HG02973 (cell line): ENCODE data around the gene FILIP1L.

ENCODE experiments used
- ATAC-seq: cut with Tn5 transposase; IDR thresholded peaks from one replicate; pipeline ENCODE4 v1.9.1; 2021; ENCODE audit warnings: moderate library complexity; ENCODE audit not compliant: unreplicated experiment

The FILIP1L gene

GRCh38 chr3:99929745-99930139, 184.6 kb downstream of the FILIP1L start:
- no peak for ATAC-seq

GRCh38 chr3:99928771-99929744, 185.2 kb downstream of the FILIP1L start:
- no peak for ATAC-seq

DNA sequence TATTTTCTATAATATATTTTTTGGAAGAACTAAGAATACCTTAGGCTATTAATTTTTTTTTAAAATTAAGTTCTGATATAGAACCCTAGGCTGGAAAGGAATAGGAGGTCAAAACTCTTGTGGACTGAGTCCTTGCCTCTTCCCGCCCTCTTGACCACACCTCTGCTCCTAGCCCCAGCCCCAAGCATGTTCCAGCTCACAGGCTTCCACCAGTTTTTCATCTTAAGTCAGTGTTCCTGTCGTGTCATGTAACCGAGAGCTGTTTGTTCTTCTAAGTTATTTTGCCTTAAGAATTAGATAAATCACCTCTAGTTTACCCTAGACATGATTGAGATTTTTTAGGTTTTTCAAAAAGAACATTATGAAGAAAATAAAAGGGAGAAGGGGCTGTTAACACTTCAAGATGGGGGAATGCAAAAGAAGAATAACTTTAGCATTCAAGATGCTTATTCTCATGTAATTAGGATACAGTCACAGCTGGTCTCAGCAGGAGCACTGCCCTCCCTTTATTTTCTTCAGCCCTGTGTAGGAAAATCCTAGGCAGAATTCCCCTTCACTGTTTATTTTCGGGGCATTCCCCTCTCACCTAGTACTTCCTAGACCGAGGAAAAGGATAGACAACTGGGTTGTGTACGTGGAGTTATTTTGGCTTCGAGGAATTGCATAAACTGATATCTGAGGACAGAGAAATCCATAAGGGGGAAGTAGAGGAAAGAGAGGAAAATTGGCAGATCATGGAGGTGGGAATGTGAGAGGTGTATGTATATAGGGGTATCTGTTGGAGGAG, 186.4 kb downstream of the FILIP1L start:
- ATAC-seq: no peak

DNA sequence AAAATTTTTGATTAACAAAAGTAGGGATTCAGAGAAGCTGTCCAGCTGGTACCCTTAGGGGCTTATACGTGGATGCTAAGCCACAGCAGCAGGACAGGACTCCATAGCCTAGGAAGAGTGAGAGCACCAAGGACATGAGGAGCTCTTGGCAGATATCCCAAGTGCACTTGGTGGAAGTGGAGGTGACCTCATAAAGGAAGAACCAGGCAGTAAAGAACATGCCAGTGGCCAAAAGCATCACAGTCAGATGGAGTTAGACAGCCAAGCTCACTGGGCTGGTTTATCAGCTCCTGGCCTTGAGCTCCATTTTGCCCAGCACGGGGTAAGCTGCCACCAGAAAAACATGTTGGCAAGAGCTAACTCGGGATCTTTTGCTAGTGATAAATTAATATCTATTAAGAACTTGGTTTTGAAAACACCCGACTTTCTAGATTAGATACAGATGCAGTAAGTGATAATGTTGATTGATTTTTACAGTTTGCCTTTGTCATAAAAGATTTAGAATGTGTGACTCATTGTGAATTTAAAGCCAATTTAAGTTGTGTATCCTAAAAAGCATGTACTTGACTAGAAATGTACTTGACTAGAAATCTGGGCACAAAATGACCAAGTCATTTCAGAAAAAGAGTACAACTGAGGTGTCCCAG, 188.6 kb downstream of the FILIP1L start:
- ATAC-seq: no peak

- ATAC-seq: no peak
Measured at GRCh38 chr3:99923873-99924272, 190.4 kb downstream of the FILIP1L start.

DNA sequence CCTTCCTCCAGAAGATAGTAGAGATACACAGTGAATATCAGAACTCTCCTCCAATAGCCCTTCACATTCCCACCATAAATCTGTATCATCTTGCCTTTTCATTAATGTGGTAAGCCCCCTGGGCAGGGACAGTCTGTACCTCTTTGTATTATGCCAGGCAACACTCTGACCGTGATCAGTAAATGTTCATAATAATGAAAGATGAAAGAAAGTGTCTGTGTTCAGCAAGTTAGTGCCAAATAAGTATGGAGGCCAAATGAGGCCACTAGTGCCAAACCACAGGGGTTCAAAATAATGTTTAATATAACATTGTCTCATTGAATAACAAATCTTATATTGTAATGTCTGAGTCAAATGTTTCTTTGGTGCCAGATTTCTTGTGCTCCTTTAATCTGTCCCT, 192.3 kb downstream of the FILIP1L start:
- ATAC-seq: no peak

DNA sequence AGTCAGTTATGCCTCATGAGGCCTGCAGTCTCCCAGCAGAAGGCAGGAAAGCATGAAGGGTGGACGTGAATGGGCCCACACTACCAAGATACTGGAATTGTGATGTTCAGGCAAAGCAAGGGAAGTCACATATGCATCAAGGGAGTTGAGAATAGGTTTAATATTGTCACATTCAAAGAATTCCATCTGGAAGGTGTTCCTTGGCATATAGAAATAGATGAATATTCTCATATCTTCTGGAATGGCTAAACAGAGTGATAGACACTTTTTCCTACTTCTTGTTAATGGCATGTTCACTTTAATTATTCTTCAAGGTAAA, 193.0 kb downstream of the FILIP1L start:
- ATAC-seq: no peak

- no peak for ATAC-seq
Measured at GRCh38 chr3:99920481-99921376, 193.6 kb downstream of the FILIP1L start.

- ATAC-seq: no peak
Measured at GRCh38 chr3:99919694-99920093, 194.6 kb downstream of the FILIP1L start.

GRCh38 chr3:99918715-99919114, 195.6 kb downstream of the FILIP1L start:
- no peak for ATAC-seq

GRCh38 chr3:99915906-99916432, 198.3 kb downstream of the FILIP1L start:
- ATAC-seq: no peak

GRCh38 chr3:99911433-99911832, 202.9 kb downstream of the FILIP1L start:
- no peak for ATAC-seq

DNA sequence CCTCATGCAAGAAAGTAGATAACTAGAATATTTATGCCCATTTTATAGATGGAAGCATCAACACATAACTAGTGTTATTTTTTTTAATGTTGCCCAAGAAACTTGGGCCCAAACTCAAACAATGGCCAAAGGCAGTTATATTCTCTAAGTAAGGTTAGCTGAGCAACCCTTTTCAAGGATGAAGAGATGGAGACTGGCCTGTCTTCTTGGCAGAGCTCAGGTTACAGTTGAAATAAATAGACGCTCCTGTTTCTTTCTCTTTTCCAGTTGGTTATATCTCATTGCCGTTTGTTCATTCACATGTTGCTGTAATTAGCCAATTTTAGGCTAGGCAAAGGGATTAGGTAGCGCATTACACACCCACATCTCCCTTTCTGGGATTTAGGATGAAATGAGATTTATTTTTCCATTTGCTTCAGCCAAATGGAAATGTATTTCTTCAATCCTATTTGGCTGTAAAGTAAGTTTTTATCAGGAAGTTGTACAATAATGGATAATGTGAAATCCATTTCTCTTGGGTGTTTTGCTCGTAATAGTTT, 203.5 kb downstream of the FILIP1L start:
- no peak for ATAC-seq

DNA sequence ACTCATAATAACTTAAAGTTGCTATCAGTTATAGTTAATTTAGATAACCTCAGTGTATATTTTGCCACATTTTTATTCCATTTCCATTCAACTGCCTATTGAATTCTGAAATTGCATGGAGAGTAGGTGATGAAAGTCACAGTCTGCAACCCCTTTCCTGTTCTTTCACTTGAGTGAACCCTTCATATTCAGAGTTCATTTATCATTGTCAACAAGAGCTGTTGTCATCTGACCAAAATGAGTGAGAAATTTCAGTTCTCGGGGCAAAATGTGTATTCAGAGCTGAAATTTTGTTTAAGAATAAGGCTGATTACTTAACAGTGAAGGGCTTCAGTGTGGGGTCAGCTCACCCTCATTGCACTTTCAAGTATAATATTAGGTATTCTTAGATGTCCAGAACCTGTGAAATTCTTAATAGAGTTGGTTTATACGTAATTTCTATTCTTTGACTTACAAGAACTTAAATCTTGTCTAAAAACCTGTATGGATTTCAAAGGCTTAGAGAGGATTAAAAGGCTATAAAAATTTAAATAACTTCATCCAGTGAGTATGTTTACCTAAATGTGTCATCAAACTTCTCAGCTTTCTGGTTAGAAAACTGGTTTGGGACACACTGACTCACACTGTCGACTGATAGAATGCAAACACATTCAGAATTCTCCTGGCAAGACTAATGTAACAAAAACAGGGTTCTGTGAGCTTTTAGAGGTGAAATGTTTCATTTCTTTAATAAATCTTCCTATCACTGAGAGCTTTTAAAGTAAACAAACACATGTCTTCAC, 204.4 kb downstream of the FILIP1L start:
- ATAC-seq: no peak

DNA sequence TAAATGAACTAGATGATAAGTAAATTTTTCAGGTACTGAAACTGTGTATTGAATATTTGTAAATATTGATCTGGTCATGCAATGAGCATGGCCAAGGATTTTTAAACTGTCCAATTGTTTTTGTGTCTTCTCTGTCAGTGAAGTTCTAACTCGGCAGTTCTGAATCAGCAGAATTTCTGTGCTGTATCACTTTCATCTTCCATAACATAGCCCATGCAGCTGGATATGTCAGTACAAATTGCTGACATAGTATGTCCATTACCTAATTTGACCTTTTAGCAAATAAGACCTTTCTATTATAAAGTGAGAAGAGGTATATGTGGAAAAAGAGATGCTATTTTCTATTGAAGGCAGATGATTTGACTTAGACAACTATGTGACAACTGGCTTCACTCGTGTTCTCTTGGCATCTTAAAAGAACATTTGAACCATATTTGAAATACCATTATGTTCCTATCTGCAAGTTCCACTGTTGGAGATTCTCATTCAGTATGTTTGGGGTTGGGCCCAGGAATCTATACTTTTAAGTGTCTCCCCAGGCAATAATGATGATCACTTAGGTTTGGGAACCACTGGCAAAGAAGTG, 206.2 kb downstream of the FILIP1L start:
- no peak for ATAC-seq

DNA sequence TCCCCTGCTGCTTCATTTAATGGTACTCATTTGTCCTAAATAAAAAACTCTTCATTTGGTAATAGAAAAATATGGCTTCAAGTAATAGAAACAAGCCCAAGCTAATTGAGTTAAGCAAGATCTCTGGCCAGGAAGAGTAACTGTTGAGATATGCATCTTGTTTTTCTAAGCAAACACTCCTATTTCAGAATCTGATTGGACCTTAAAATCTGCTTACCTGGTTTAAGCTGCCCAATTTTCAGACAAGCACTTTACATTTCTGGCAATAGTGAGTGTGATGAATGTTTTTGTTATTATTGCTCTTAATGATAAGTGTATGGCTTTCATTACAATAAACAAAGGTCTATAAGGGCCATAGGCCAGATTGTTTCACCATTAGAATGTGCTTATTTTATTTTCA, 210.4 kb downstream of the FILIP1L start:
- no peak for ATAC-seq

DNA sequence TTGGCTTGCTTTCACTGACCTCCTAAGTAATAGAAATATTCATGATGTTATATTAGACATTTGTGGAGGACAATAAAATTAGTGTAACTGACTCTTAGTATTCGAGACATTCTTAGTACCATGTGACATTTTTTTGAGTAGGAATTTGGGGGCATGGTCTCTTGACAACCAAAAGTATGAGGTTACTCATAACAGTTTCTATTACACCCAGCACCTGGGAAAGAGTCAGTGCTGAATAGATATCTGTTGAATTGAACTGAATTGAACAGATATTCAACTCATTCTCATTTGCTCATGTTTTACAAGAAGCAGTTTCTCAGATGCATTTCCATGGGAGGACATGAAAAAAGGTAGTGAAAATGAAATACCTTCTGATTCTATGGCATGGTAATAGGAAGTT, 212.2 kb downstream of the FILIP1L start:
- ATAC-seq: no peak

- ATAC-seq: no peak
Measured at GRCh38 chr3:99901200-99901926, 212.9 kb downstream of the FILIP1L start.
